HG03469 (cell line): ENCODE results near the gene GOLT1B.
A peak's percentile ranks its signal among the peaks of the same experiment; 100 is the strongest.
"Not testable (repeated sequence)": the region's sequence is repeated elsewhere in the genome, so short reads cannot be mapped to it uniquely, and the experiment has no call there.

Experiments
- ATAC-seq: cut with Tn5 transposase; IDR thresholded peaks from one replicate; pipeline ENCODE4 v1.9.1; 2021; ENCODE audit warnings: mild to moderate bottlenecking, moderate library complexity, moderate number of reproducible peaks; ENCODE audit not compliant: unreplicated experiment

The GOLT1B gene, protein sequence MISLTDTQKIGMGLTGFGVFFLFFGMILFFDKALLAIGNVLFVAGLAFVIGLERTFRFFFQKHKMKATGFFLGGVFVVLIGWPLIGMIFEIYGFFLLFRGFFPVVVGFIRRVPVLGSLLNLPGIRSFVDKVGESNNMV

DNA sequence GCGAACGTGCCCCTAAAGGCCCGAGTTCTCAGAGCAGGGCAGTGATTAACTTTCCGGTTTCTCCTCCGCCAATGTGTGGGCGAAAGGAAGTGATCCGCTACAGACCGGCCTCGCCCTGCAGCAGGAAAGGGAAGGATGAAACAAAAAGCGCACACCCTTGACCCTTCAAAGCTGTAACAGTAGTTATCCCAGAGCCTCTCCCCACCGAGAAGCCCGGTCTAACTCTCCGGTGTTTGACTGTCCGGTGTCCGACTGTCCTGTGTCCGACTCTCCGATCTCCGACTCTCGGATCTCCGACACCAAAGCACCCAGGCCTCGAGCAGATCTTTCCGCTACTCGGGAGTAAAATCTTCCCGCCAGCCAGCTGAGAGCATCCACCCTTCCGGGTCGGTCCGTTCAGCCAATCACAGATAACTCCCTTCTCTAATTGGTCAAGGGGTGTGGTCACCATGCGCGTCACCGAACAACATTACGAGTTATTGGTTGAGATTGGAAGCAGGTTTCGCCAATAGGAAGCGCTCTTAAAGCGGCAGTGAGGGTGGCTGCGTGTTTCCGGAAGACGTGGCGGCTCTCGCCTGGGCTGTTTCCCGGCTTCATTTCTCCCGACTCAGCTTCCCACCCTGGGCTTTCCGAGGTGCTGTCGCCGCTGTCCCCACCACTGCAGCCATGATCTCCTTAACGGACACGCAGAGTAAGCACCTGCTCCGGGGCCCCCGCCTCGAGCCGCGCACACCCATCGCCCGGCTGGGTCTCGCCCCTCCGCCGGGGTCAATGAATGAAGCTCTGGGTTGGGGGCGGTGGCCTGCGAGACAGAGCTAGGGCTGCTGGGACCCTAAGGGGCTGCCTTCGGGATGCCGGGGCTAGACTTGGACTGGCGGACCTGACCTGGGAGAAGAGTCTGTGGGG lies at the start of gene GOLT1B, which contains the start of gene RECQL:
Gene GOLT1B, plus strand, starts transcription at position 532 of the 906 bp plus-strand sequence. Its CDS starts 135 bp downstream, at position 667.
Gene RECQL, minus strand, starts transcription at position 378 of the 906 bp plus-strand sequence. CDS start 2,065 bp downstream, outside the sequence.
- peak; percentile 99 for ATAC-seq

DNA sequence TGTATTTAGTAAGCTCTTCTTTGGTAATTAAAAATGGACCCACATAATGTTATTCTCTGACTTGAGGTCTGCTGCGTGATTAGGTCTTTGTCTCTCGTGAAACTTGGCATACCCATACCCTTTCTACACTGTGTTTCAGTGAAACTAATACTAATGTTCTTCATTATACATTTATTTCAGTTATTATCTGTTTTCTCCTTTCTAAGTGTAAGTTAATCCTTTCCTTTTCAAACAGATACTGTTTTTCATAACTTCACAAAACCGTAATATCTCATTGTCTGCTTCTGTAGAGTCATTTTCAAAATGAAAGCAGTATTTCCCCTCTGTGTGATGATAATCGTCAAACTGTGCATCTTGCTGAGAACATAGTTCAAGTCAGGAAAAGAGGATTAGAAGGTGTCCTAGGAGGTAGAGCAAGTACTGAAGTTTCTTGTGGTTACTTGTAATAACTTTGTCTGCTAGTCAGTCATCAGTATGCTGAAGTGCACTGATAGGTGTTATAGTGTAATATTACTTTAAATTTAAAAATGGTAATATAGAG lies 48.2 kb upstream of the GOLT1B start:
- peak; percentile 92 for ATAC-seq

GRCh38 chr12:21456291-21456780 lies 45.3 kb upstream of the GOLT1B start:
- ATAC-seq: no peak

DNA sequence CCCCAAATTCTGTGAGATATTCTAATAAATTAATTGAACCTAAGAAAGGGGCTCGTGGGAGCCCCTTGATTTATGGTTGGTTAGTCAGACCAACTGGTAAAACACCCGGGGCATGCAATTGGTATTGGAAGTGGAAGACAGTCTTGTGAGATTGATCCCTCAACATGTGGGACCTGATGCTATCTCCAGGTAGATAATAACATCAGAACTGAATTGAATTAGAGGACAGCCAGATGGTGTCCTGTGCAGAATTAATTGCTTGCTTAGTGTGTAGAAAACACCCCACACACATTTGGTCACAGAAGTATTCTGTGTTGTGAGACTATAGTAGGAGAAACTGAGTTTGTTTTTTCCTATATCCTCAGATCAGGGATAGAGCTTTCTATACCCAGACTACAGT lies 42.1 kb upstream of the GOLT1B start:
- no peak for ATAC-seq

- ATAC-seq: not testable (repeated sequence)
These were observed 34.3 kb upstream of the GOLT1B start for GRCh38 chr12:21467334-21467733.

- no peak for ATAC-seq
These were observed 30.3 kb upstream of the GOLT1B start for GRCh38 chr12:21471294-21471693.

GRCh38 chr12:21472197-21472823 lies 29.3 kb upstream of the GOLT1B start:
- no peak for ATAC-seq

DNA sequence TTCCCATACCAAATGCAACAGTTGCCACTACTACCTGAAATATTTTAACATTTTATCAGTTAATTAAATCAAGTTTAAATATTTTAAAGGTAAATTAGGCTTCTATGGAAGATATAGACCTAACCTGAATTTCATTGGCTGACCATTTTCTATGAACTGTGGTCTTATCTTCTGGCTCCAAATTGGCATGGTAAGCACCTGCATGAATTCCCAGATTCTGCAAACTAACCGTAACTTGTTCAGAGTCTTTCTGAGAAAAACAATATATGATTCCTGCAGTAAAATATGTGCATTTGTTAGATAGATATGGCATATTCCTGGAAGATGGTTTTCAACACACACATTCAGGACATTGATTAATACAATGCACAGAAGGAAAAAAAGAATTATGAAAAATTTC lies 26.0 kb upstream of the GOLT1B start:
- ATAC-seq: no peak

GRCh38 chr12:21476949-21477348 lies 24.6 kb upstream of the GOLT1B start:
- ATAC-seq: no peak

- ATAC-seq: no peak
These were observed 22.7 kb upstream of the GOLT1B start for GRCh38 chr12:21478756-21479455.

- ATAC-seq: no peak
These were observed 18.1 kb upstream of the GOLT1B start for GRCh38 chr12:21483531-21483930.

DNA sequence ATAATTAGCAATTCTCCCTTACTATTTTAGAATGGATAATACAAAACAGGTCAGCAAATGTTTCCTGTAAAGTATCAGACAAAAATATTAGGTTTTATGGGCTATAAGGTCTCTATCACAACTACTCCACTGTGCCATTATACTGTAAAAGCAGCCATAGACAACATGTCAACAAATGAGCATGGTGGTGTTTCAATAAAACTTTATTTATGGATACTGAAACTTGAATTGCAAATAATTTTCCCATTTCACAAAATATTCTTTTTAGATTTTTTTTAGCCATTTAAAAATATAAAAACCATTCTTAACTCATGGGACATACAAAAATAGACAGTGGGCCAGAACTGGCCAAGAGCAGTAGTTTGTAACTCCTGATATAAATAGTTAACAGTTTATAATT lies 15.6 kb upstream of the GOLT1B start:
- no peak for ATAC-seq

GRCh38 chr12:21499765-21500164 lies 1.8 kb upstream of the GOLT1B start:
- no peak for ATAC-seq

DNA sequence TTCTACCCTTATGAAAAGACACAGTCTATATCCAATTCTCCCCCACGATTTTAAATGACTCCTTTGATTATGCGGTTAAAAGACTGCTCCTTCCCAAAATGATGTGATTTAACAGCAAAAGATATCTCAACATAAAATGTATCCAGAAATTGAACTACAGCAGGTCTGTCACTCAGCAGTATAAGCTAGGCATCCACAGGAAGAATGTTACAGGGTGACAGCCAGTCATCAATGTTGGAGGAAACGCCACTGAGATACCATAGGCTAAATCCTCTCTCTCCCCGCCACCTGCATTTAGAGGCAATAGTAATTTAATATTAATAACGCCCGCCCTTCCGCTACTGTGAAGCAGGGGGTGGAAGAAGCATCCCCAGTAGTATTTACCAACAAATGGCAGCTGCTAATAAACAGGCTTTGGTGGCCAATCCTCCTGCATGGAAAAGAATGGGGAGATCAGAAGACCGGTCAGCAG lies 767 bp upstream of the GOLT1B start:
- ATAC-seq: no peak

- ATAC-seq: peak; percentile 0
These were observed 541 bp downstream of the GOLT1B start for GRCh38 chr12:21502164-21502496.

GRCh38 chr12:21502872-21503271 lies 1.3 kb downstream of the GOLT1B start:
- no peak for ATAC-seq

- ATAC-seq: no peak
These were observed 4.3 kb downstream of the GOLT1B start for GRCh38 chr12:21505888-21506287.

GRCh38 chr12:21507849-21508248 lies 6.3 kb downstream of the GOLT1B start:
- no peak for ATAC-seq

DNA sequence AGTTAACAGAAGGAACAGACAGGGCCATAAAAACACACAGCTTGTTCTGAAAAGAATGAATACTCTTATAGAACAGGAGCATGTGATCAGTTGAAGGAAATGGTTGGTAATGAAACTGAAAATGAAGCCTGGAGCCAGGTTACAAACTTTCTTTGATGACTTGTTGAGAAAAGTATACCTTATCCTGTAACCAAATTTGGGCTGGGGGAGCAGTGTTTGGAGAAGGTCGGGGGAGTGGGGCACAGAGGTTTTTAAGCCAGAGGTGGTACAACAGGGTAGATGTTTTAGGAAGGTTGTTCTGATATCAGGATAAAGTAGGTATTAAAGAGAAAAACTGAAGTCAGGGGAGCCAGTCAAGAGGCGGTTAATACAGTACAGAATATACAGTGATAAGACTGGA lies 8.2 kb downstream of the GOLT1B start:
- ATAC-seq: peak; percentile 93

DNA sequence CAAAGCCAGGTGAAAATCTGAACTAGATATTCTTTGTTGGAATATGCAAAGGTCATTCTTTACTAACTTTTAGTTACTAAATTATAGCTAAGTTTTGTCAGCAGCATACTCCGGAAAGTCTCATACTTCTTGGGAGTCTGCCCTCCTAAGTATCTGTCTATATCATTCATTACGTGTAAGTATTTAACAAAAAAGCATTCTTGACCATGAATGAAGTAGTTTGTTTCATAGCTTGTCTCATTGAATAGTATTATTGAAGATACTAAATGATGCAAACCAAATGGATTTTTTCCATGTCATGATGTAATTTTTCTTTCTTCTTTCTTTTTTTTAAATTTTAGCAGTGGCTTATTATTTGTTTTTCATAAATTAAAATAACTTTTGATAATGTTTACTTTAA lies 14.7 kb downstream of the GOLT1B start:
- ATAC-seq: no peak

DNA sequence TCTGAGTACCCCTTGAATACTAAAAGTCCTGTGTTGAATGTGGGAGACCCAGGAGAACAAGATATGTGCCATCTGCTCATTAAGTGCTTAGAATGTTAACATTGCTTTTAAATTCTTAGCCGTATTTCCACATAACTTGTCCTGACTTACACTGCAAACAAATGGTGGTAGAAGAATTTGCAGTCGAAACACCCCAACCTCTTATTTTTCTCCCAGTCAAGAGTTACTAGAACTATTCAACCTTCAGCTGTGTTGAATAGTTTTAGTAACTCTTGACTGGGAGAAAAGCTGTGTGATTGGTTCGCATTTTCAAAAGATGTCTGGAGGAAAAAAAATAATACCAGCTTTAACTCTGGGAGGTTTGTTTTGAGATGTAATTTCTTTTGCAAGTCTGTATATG lies 16.9 kb downstream of the GOLT1B start:
- no peak for ATAC-seq
